Sigmoid colon (tissue), 7 donors: ENCODE measurements around the gene MOK. TPM values are rescaled to one million over a fixed set of nuclear protein-coding genes. Genes with fewer than 3 reads are reported as not detected.

Experiments used
- DNase-seq: peaks from one replicate; pipeline ENCODE4 v3.0.0-alpha.2; 2019
- H3K27ac ChIP-seq, 4 donors: fragments of 200-600 bp; sonication (generic); one replicate each; pipeline ENCODE4 v1.5.1; 2016 to 2019; ENCODE audit warnings: mild to moderate bottlenecking in 1 of 4
- H3K27me3 ChIP-seq, 3 donors: fragments of 200-600 bp; sonication (generic); one replicate each; pipeline ENCODE4 v1.5.1; 2019; ENCODE audit warnings: mild to moderate bottlenecking in 1 of 3
- H3K36me3 ChIP-seq, 4 donors: fragments of 200-600 bp; sonication (generic); one replicate each; pipeline ENCODE4 v1.5.1; 2016 to 2019
- H3K4me1 ChIP-seq, 4 donors: fragments of 200-600 bp; sonication (generic); one replicate each; pipeline ENCODE4 v1.5.1; 2017 to 2019
- H3K4me3 ChIP-seq, 4 donors: fragments of 200-600 bp; sonication (generic); one replicate each; pipeline ENCODE4 v1.5.1; 2017 to 2019; ENCODE audit warnings: mild to moderate bottlenecking in 2 of 4, moderate library complexity in 1 of 4
- H3K9me3 ChIP-seq, 4 donors: fragments of 200-600 bp in 3 of 4; sonication (generic) in 3 of 4; one replicate each; pipeline versions ENCODE4 v1.5.1 to v1.6.1; 2013 to 2019
- CTCF ChIP-seq, 4 experiments: fragments of 450-650 bp in 3 of 4; fragments of 200-600 bp in 1 of 4; IDR thresholded peaks; one replicate each; pipeline ENCODE4 v1.5.1; 2016 to 2019; ENCODE audit warnings: antibody characterized with exemption in 4 of 4, mild to moderate bottlenecking in 3 of 4, moderate library complexity in 2 of 4
- EP300 ChIP-seq, 4 donors: sonication (generic); formaldehyde crosslinking; IDR thresholded peaks; one replicate each; pipeline ENCODE4 v1.6.1; 2017; ENCODE audit warnings: antibody characterized with exemption in 4 of 4
- POLR2A ChIP-seq, 2 donors: fragments of 450-650 bp; IDR thresholded peaks; one replicate each; pipeline ENCODE4 v1.6.1; 2016; ENCODE audit warnings: antibody characterized with exemption in 2 of 2, mild to moderate bottlenecking in 2 of 2, moderate library complexity in 2 of 2
- POLR2AphosphoS5 ChIP-seq, 4 donors: sonication (generic); formaldehyde crosslinking; IDR thresholded peaks; one replicate each; pipeline ENCODE4 v1.6.1; 2017; ENCODE audit warnings: antibody characterized with exemption in 4 of 4
- WGBS, 2 donors: extraction: QIAGEN DNeasy Blood & Tissue Kit; methylation state at CpG; one replicate each; pipeline ENCODE4 v1.1.7; 2013; 5-methylcytosine and 5-hydroxymethylcytosine counted together
- intact Hi-C: fragments of 100-400 bp; cut with DNase I; formaldehyde crosslinking; loops from one replicate; pipeline ENCODE4 v1.15.1; 2023
- polyA plus RNA-seq, 3 donors: library from polyadenylated mRNA; stranded (reverse); fragments of 200-250 nt; gene quantifications; one replicate each; pipeline ENCODE4 v1.2.3, GENCODE V29; 2013
- total RNA-seq, 4 donors: library from RNA; depleted of rRNA; stranded (reverse); fragments of >200 nt; gene quantifications; one replicate each; pipeline ENCODE4 v1.1.0, GENCODE V29; 2016
- donor health status: healthy with polysubstance abuse.
- donor health status: Bipolar disorder and iron deficiency.
- donor health status: healthy.

The MOK gene
- total and polyA plus RNA-seq, 7 donors, result 1.8 to 17.2 (median 9.4) TPM

GRCh38 chr14:102239231-102239630 lies 65.7 kb downstream of the MOK start:
- intact Hi-C loops, result no loop called here
- Histone ChIP-seq H3K4me3 (no peak overlapping the region), H3K27ac (no peak overlapping the region), H3K36me3 (no peaks in the 10 kb centered on the region), H3K9me3 (no peaks in the 10 kb centered on the region), H3K4me1 (peaks cover 0 to 9% (median 0%) of the 10 kb centered on the region in 4 donors), H3K27me3 (no peaks in the 10 kb centered on the region)
- TF ChIP-seq CTCF (IDR thresholded peaks at IDR 0.05) (no peak), EP300 (IDR thresholded peaks at IDR 0.05) (no peak), POLR2AphosphoS5 (IDR thresholded peaks at IDR 0.05) (no peak), POLR2A (IDR thresholded peaks at IDR 0.05) (no peak)
- DNase-seq, result no peak
- WGBS, 2 donors, result 93 to 96% methylated on average over 4 of the region's 4 CpGs

GRCh38 chr14:102238766-102239165 lies 66.2 kb downstream of the MOK start:
- no peak for DNase-seq
- TF ChIP-seq POLR2AphosphoS5 (IDR thresholded peaks at IDR 0.05) (no peak), EP300 (IDR thresholded peaks at IDR 0.05) (no peak), POLR2A (IDR thresholded peaks at IDR 0.05) (no peak), CTCF (IDR thresholded peaks at IDR 0.05) (no peak)
- Histone ChIP-seq H3K27ac (no peak overlapping the region), H3K4me3 (no peak overlapping the region), H3K36me3 (no peaks in the 10 kb centered on the region), H3K27me3 (no peaks in the 10 kb centered on the region), H3K4me1 (peaks cover 0 to 9% (median 0%) of the 10 kb centered on the region in 4 donors), H3K9me3 (no peaks in the 10 kb centered on the region)
- 87 to 95% methylated on average over 3 of the region's 3 CpGs for whole genome bisulfite sequencing, 2 donors
- intact Hi-C loops, result no loop called here

GRCh38 chr14:102238131-102238530 lies 66.8 kb downstream of the MOK start:
- Histone ChIP-seq H3K27ac (no peak overlapping the region), H3K4me1 (peaks cover 0 to 9% (median 0%) of the 10 kb centered on the region in 4 donors), H3K36me3 (no peaks in the 10 kb centered on the region), H3K9me3 (no peaks in the 10 kb centered on the region), H3K4me3 (no peak overlapping the region), H3K27me3 (no peaks in the 10 kb centered on the region)
- TF ChIP-seq POLR2AphosphoS5 (IDR thresholded peaks at IDR 0.05) (no peak), EP300 (IDR thresholded peaks at IDR 0.05) (no peak), CTCF (IDR thresholded peaks at IDR 0.05) (no peak), POLR2A (IDR thresholded peaks at IDR 0.05) (no peak)
- WGBS, 2 donors, result 78 to 81% methylated on average over 4 of the region's 4 CpGs
- intact Hi-C loops, result no loop called here
- DNase-seq, result no peak

- H3K9me3 ChIP-seq, result no peaks in the 10 kb centered on the region
- intact Hi-C loops, result no loop called here
- H3K27me3 ChIP-seq, result no peaks in the 10 kb centered on the region
- DNase-seq, result no peak
- peaks cover 0 to 17% (median 0%) of the 10 kb centered on the region in 4 donors for H3K36me3 ChIP-seq
- 96 to 97% methylated on average over 12 of the region's 12 CpGs for WGBS, 2 donors
- H3K4me1 ChIP-seq, result peaks cover 0 to 9% (median 0%) of the 10 kb centered on the region in 4 donors
- H3K4me3 ChIP-seq, result no peak overlapping the region
- H3K27ac ChIP-seq, result no peak overlapping the region
- TF ChIP-seq CTCF (IDR thresholded peaks at IDR 0.05) (no peak), POLR2AphosphoS5 (IDR thresholded peaks at IDR 0.05) (no peak), EP300 (IDR thresholded peaks at IDR 0.05) (no peak), POLR2A (IDR thresholded peaks at IDR 0.05) (no peak)
Observed at GRCh38 chr14:102236026-102236425, 68.9 kb downstream of the MOK start.
